Liver (tissue), 9 donors: ENCODE results near the gene CLTA. TPM values are rescaled to one million over a fixed set of nuclear protein-coding genes. Genes with fewer than 3 reads are reported as not detected.
A peak's percentile ranks its signal among the peaks of the same experiment; 100 is the strongest.

ENCODE experiments used
- DNase-seq: peaks from one replicate; pipeline ENCODE4 v3.0.0-alpha.2; 2017; ENCODE audit warnings: low spot score
- H3K27ac ChIP-seq, 2 donors: one replicate each; pipeline ENCODE4 v1.7.0; 2013; ENCODE audit warnings: inconsistent platforms in 2 of 2, low read length in 2 of 2, control low read depth in 1 of 2, low read depth in 1 of 2, mild to moderate bottlenecking in 1 of 2
- H3K27me3 ChIP-seq, 4 donors: one replicate each; pipeline versions ENCODE4 v1.6.1 to v1.7.0; 2013; ENCODE audit warnings: low read length in 3 of 4, inconsistent platforms in 1 of 4, mild to moderate bottlenecking in 1 of 4, moderate library complexity in 1 of 4; ENCODE audit not compliant: control insufficient read depth in 4 of 4, insufficient read depth in 4 of 4
- H3K36me3 ChIP-seq, 4 donors: one replicate each; pipeline versions ENCODE4 v1.6.1 to v1.7.0; 2013; ENCODE audit warnings: low read length in 3 of 4, mild to moderate bottlenecking in 3 of 4, low read depth in 1 of 4, moderate library complexity in 1 of 4; ENCODE audit not compliant: control insufficient read depth in 4 of 4, insufficient read depth in 3 of 4
- H3K4me1 ChIP-seq, 4 donors: one replicate each; pipeline versions ENCODE4 v1.6.1 to v1.7.0; 2013; ENCODE audit warnings: low read length in 3 of 4, mild to moderate bottlenecking in 3 of 4, moderate library complexity in 1 of 4; ENCODE audit not compliant: control insufficient read depth in 4 of 4, insufficient read depth in 4 of 4
- H3K4me3 ChIP-seq, 3 donors: one replicate each; pipeline versions ENCODE4 v1.6.1 to v1.7.0; 2013; ENCODE audit warnings: low read length in 3 of 3, control low read depth in 1 of 3, low read depth in 1 of 3, mild to moderate bottlenecking in 1 of 3
- H3K9ac ChIP-seq, 2 donors: one replicate each; pipeline ENCODE4 v1.7.0; 2013; ENCODE audit warnings: low read length in 2 of 2, mild to moderate bottlenecking in 2 of 2, moderate library complexity in 2 of 2, control low read depth in 1 of 2, low read depth in 1 of 2
- H3K9me3 ChIP-seq, 4 donors: one replicate each; pipeline versions ENCODE4 v1.6.1 to v1.7.0; 2013; ENCODE audit warnings: low read length in 3 of 4; ENCODE audit not compliant: control insufficient read depth in 4 of 4
- ATF3 ChIP-seq: IDR thresholded peaks from 2 replicates; pipeline ENCODE4 v1.6.1; 2016; ENCODE audit warnings: antibody characterized with exemption
- CTCF ChIP-seq: fragments of 150-350 bp; IDR thresholded peaks from 2 replicates; pipeline ENCODE4 v1.5.1; 2017; ENCODE audit warnings: improper control_type of control experiment, low read depth, low read length; ENCODE audit not compliant: missing input control
- EGR1 ChIP-seq, 2 donors: IDR thresholded peaks; 2 replicates each; pipeline ENCODE4 v1.6.1; 2016 to 2018; ENCODE audit warnings: antibody characterized with exemption in 2 of 2, low read depth in 2 of 2
- FOXA1 ChIP-seq: IDR thresholded peaks from 2 replicates; pipeline ENCODE4 v1.6.1; 2016; ENCODE audit warnings: antibody characterized with exemption
- FOXA2 ChIP-seq: IDR thresholded peaks from 2 replicates; pipeline ENCODE4 v1.6.1; 2016; ENCODE audit warnings: antibody characterized with exemption
- GABPA ChIP-seq, 2 donors: IDR thresholded peaks in 1 of 2; conservative IDR thresholded peaks in 1 of 2; 2 replicates each; pipeline ENCODE4 v1.6.1; 2016; ENCODE audit warnings: antibody characterized with exemption in 2 of 2, mild to moderate bottlenecking in 1 of 2, moderate library complexity in 1 of 2
- HNF4A ChIP-seq, 2 donors: conservative IDR thresholded peaks; 2 replicates each; pipeline ENCODE4 v1.6.1; 2016; ENCODE audit warnings: antibody characterized with exemption in 2 of 2, mild to moderate bottlenecking in 2 of 2
- HNF4G ChIP-seq: IDR thresholded peaks from 2 replicates; pipeline ENCODE4 v1.6.1; 2016; ENCODE audit warnings: antibody characterized with exemption
- JUND ChIP-seq, 2 donors: IDR thresholded peaks; 2 replicates each; pipeline ENCODE4 v1.6.1; 2016; ENCODE audit warnings: antibody characterized with exemption in 2 of 2
- MAX ChIP-seq: IDR thresholded peaks from 2 replicates; pipeline ENCODE4 v1.6.1; 2016; ENCODE audit warnings: antibody characterized with exemption
- NR2F2 ChIP-seq: IDR thresholded peaks from 2 replicates; pipeline ENCODE4 v1.6.1; 2016; ENCODE audit warnings: antibody characterized with exemption
- RAD21 ChIP-seq, 2 donors: IDR thresholded peaks; 2 replicates each; pipeline ENCODE4 v1.6.1; 2016; ENCODE audit warnings: antibody characterized with exemption in 2 of 2, mild to moderate bottlenecking in 2 of 2
- REST ChIP-seq: IDR thresholded peaks from 2 replicates; pipeline ENCODE4 v1.6.1; 2016; ENCODE audit warnings: antibody characterized with exemption, mild to moderate bottlenecking
- RXRA ChIP-seq, 2 donors: IDR thresholded peaks; 2 replicates each; pipeline ENCODE4 v1.6.1; 2017 to 2018; ENCODE audit warnings: antibody characterized with exemption in 2 of 2, mild to moderate bottlenecking in 1 of 2
- SP1 ChIP-seq: IDR thresholded peaks from 2 replicates; pipeline ENCODE4 v1.6.1; 2018; ENCODE audit warnings: antibody characterized with exemption, mild to moderate bottlenecking
- TAF1 ChIP-seq: conservative IDR thresholded peaks from 2 replicates; pipeline ENCODE4 v1.6.1; 2016; ENCODE audit warnings: antibody characterized with exemption, mild to moderate bottlenecking
- YY1 ChIP-seq: IDR thresholded peaks from 2 replicates; pipeline ENCODE4 v1.6.1; 2016; ENCODE audit warnings: antibody characterized with exemption, mild to moderate bottlenecking
- ZBTB33 ChIP-seq: IDR thresholded peaks from 2 replicates; pipeline ENCODE4 v1.6.1; 2016; ENCODE audit warnings: antibody characterized with exemption
- whole genome bisulfite sequencing: extraction: QIAGEN DNeasy Blood & Tissue Kit; methylation state at CpG from one replicate; pipeline ENCODE4 v1.1.7; 2013; 5-methylcytosine and 5-hydroxymethylcytosine counted together
- polyA plus RNA-seq, 2 donors: library from polyadenylated mRNA; stranded (reverse) in 1 of 2; unstranded in 1 of 2; fragments of 200-250 nt in 1 of 2; fragments of >200 nt in 1 of 2; fragmentation: Nextera tagmentation in 1 of 2; extraction: Ambion mirVana in 1 of 2; gene quantifications; one replicate each; pipeline versions ENCODE4 v1.2.1 to v1.2.3, GENCODE V29; 2013 to 2015
- total RNA-seq, 2 donors: library from RNA; depleted of rRNA; stranded (reverse); fragments of >200 nt; gene quantifications; one replicate each; pipeline ENCODE4 v1.2.3, GENCODE V29; 2014
- donor health status: healthy.
- donor health status: healthy.
- donor health status: healthy.
- donor health status: healthy.
- donor health status: healthy.

CLTA gene
- 10 to 100 TPM; 48.4 to 81.0 TPM for total RNA-seq
- 100 to 1,000 TPM in 1 of 2 donors, 10 to 100 TPM in 1; 68.2 to 102 TPM for polyA plus RNA-seq

- Histone ChIP-seq H3K27ac (peak within 1 kb of the TSS; percentile 93 to 96), H3K27me3 (no peaks in the 10 kb centered on the region), H3K4me1 (peaks cover 0 to 33% (median 19%) of the 10 kb centered on the region in 4 donors), H3K9ac (peak within 1 kb of the TSS; percentile 66 to 96), H3K36me3 (no peaks in the 10 kb centered on the region), H3K9me3 (no peaks in the 10 kb centered on the region), H3K4me3 (peak within 1 kb of the TSS; percentile 88 to 93 (median 91))
- under 1% methylated on average over 68 of the region's 68 CpGs for WGBS
- peak; percentile 93 for DNase-seq
- TF ChIP-seq FOXA1 (peak; percentile 9), SP1 (peak; percentile 91), GABPA (IDR thresholded peaks at IDR 0.05 in 1 of 2, conservative IDR thresholded peaks at IDR 0.05 in 1 of 2) (peak; percentile 88 to 97), MAX (peak; percentile 63), HNF4G (no peak), CTCF (peak; percentile 36), JUND (IDR thresholded peaks at IDR 0.05) (no peak), HNF4A (conservative IDR thresholded peaks at IDR 0.05) (peak; percentile 31 to 48), REST (peak; percentile 67), EGR1 (IDR thresholded peaks at IDR 0.05; ENCODE audit: low read depth in 2 of 2) (no peak), TAF1 (peak; percentile 90), RXRA (IDR thresholded peaks at IDR 0.05) (peak; percentile 64 to 84), YY1 (peak; percentile 89), ZBTB33 (peak; percentile 53), FOXA2 (peak; percentile 9), RAD21 (IDR thresholded peaks at IDR 0.05) (peak in 1 of 2 donors; percentile 58), ATF3 (peak; percentile 31), NR2F2 (peak; percentile 92)
These were observed at the start of gene CLTA for GRCh38 chr9:36190388-36191289. Gene CLTA, plus strand, starts transcription at chr9:36190921. Its CDS starts 136 bp downstream, at chr9:36191057.
